Glutamatergic neuron (in vitro differentiated cells): ENCODE data around the gene PRKCA. TPM values are rescaled to one million over a fixed set of nuclear protein-coding genes. Genes with fewer than 3 reads are reported as not detected.

ENCODE experiments used
- DNase-seq: peaks from one replicate; pipeline ENCODE4 v3.0.0; 2022
- H3K27ac Mint-ChIP-seq: one replicate; pipeline ENCODE4 v1.8.0; 2020; ENCODE audit warnings: mild to moderate bottlenecking, mixed read lengths, inconsistent platforms; ENCODE audit not compliant: unreplicated experiment
- H3K27me3 Mint-ChIP-seq: one replicate; pipeline ENCODE4 v1.8.0; 2020; ENCODE audit warnings: mild to moderate bottlenecking, moderate library complexity, mixed read lengths, inconsistent platforms; ENCODE audit not compliant: unreplicated experiment
- H3K36me3 Mint-ChIP-seq: one replicate; pipeline ENCODE4 v1.8.0; 2020; ENCODE audit warnings: mild to moderate bottlenecking, mixed read lengths, inconsistent platforms; ENCODE audit not compliant: unreplicated experiment
- H3K4me1 Mint-ChIP-seq: one replicate; pipeline ENCODE4 v1.8.0; 2020; ENCODE audit warnings: mild to moderate bottlenecking, low read depth, mixed read lengths, inconsistent platforms; ENCODE audit not compliant: unreplicated experiment
- H3K4me3 Mint-ChIP-seq: one replicate; pipeline ENCODE4 v1.8.0; 2020; ENCODE audit warnings: mild to moderate bottlenecking, mixed read lengths, inconsistent platforms; ENCODE audit not compliant: unreplicated experiment
- H3K9me3 Mint-ChIP-seq: one replicate; pipeline ENCODE4 v1.8.0; 2020; ENCODE audit warnings: mild to moderate bottlenecking, moderate library complexity, mixed read lengths, inconsistent platforms; ENCODE audit not compliant: unreplicated experiment
- total RNA-seq: library from RNA; stranded (reverse); fragmentation: NEBNext Ultra II Directional; extraction: Animal tissue kit (Norgen Biotek cat#: 25700); gene quantifications from one replicate; pipeline ENCODE4 v1.2.1, GENCODE V29; 2021; ENCODE audit not compliant: unreplicated experiment
- TF ChIP-seq, protein P1 (sequence below): fragments of 200-600 bp; sonication (generic); IDR thresholded peaks from one replicate; pipeline ENCODE4 v1.5.0; 2021; ENCODE audit not compliant: partially characterized antibody, unreplicated experiment

The PRKCA gene
- total RNA-seq, 1 donor from 2014 or later = 2.2 TPM

DNA sequence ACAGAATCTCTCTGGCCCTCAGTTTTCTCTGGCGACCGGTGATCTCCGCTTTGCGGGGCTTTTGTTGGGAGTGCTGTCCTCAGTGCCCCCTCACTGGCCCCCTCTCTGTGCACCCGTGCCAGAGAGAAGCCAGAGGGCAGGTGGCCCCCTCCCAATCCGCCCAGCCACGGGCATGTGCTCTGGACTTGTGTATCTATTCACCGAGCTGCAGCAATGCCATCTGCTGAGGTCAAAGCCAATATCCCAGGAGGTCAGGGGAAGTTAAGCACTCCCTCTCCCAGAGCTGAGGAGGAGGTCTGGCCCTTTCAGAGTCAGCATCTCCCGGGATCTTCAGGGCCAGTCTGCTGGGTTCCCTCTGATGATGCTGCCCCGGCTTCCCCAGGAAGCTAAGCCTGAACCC lies 537.6 kb downstream of the PRKCA start:
- Mint-ChIP-seq H3K36me3 (no peaks in the 10 kb centered on the region), H3K4me3 (peak overlapping the region; percentile 30), H3K9me3 (peaks cover 11% of the 10 kb centered on the region), H3K27me3 (peaks cover 8% of the 10 kb centered on the region), H3K27ac (peak overlapping the region; percentile 88), H3K4me1 (peaks cover 41% of the 10 kb centered on the region)
- TF ChIP-seq, protein P1, sequence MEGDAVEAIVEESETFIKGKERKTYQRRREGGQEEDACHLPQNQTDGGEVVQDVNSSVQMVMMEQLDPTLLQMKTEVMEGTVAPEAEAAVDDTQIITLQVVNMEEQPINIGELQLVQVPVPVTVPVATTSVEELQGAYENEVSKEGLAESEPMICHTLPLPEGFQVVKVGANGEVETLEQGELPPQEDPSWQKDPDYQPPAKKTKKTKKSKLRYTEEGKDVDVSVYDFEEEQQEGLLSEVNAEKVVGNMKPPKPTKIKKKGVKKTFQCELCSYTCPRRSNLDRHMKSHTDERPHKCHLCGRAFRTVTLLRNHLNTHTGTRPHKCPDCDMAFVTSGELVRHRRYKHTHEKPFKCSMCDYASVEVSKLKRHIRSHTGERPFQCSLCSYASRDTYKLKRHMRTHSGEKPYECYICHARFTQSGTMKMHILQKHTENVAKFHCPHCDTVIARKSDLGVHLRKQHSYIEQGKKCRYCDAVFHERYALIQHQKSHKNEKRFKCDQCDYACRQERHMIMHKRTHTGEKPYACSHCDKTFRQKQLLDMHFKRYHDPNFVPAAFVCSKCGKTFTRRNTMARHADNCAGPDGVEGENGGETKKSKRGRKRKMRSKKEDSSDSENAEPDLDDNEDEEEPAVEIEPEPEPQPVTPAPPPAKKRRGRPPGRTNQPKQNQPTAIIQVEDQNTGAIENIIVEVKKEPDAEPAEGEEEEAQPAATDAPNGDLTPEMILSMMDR = no peak
- DNase-seq = peak; percentile 50

DNA sequence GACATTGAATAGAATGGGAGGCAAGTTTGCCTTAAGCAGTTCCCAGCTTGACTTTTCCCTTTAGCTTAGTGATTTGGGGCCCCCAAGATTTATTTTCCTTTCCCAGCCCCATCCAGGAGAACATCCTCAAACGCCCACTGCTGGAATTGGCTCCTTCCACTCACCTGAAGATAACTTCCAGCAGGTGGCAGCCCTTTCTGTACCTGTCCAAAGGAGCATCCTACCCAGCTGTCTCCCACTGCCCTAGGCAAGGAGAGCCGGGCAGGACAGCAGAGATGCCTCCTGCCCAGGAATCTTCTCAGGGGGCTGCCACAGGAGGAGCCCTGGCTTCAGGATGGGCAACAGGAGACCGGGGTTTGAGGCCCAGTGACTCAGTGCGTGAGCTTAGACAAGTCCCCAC lies 538.9 kb downstream of the PRKCA start:
- peaks cover 12% of the 10 kb centered on the region for H3K9me3 Mint-ChIP-seq
- H3K4me3 Mint-ChIP-seq = no peak overlapping the region
- H3K27ac Mint-ChIP-seq = no peak overlapping the region
- DNase-seq = no peak
- peaks cover 11% of the 10 kb centered on the region for H3K27me3 Mint-ChIP-seq
- TF ChIP-seq, protein P1 = no peak
- peaks cover 3% of the 10 kb centered on the region for H3K36me3 Mint-ChIP-seq
- H3K4me1 Mint-ChIP-seq = peaks cover 37% of the 10 kb centered on the region

DNA sequence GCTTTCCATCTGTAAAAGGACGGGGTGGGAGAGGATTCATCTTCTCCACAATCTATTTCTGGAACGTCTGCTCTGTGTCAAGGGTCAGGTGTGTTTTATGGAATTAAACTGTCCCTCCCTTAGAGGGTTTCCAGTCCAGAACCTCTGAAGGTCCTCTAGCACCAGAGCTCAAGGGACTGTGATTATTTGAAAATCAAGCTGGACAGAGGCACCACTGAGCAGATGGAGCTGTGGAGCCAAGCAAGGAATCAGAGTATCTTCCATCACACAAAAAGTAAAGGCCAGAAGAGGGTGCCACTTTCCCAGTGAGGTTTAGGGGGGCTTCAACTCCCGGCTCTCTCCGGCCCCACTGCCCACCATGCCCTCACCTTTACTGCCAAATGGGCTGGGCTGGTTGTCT lies 539.3 kb downstream of the PRKCA start:
- peaks cover 11% of the 10 kb centered on the region for H3K27me3 Mint-ChIP-seq
- TF ChIP-seq, protein P1 = no peak
- H3K4me3 Mint-ChIP-seq = no peak overlapping the region
- no peak for DNase-seq
- H3K9me3 Mint-ChIP-seq = peaks cover 12% of the 10 kb centered on the region
- H3K27ac Mint-ChIP-seq = no peak overlapping the region
- H3K4me1 Mint-ChIP-seq = peaks cover 34% of the 10 kb centered on the region
- peaks cover 7% of the 10 kb centered on the region for H3K36me3 Mint-ChIP-seq

DNA sequence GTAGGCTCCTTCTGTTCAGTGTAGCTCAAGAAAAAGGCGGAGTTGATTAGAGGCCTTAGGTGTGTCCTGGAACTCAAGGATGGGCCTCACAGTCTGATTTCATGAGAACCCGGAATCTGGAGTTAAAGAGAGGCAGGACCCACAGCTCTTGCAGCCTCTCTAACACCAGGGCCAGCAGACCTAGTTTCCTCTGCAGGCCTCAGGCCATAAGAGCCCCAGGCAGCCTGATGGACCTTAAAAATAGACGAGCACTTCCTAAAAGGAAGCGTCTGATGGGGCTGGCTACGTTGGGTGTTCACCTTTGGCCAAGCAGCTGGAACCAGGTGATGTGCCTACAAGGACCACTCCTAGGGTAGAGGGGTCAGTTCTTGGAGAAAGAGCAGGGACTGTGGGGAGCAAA lies 540.1 kb downstream of the PRKCA start:
- H3K4me1 Mint-ChIP-seq = peaks cover 27% of the 10 kb centered on the region
- peaks cover 10% of the 10 kb centered on the region for H3K9me3 Mint-ChIP-seq
- TF ChIP-seq, protein P1 = no peak

DNA sequence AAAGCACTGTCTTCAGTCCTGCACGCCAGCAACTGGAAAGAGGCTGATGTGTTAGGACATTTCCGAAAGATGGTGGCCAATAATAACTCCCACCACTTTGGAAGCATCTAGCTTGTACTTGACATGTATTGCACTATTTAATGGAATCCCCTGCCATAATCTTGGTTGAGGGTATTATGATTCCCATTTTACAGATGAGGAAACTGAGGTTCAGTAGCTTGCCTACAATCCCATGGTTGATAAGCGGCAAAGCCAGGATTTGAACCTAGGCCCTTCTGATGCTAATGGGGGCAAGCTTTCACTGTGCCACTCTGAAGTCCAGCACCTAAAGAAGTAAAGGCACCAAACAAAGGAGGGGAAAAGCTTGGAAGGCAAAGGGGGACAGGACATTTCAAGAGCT lies 540.5 kb downstream of the PRKCA start:
- Mint-ChIP-seq H3K27me3 (peaks cover 11% of the 10 kb centered on the region), H3K4me1 (peaks cover 25% of the 10 kb centered on the region), H3K36me3 (peaks cover 12% of the 10 kb centered on the region), H3K9me3 (peaks cover 10% of the 10 kb centered on the region), H3K4me3 (no peak overlapping the region), H3K27ac (no peak overlapping the region)
- TF ChIP-seq, protein P1 = no peak
- no peak for DNase-seq

More for the DNA sequence above, 540.1 kb downstream of the PRKCA start:
- H3K36me3 Mint-ChIP-seq = peaks cover 12% of the 10 kb centered on the region
- H3K4me3 Mint-ChIP-seq = no peak overlapping the region
- no peak for DNase-seq
- H3K27ac Mint-ChIP-seq = no peak overlapping the region
- H3K27me3 Mint-ChIP-seq = peaks cover 11% of the 10 kb centered on the region
